ENCODE data around the gene CLCN6. TPM values are rescaled to one million over a fixed set of nuclear protein-coding genes. Genes with fewer than 3 reads are reported as not detected.

CLCN6 gene
- total and polyA plus RNA-seq, 2 donors (not counting 1 experiment from before 2014, with no cell fraction given), result 35.0 to 99.8 TPM

- DNase-seq, result no peak
- peaks cover 0 to 9% (median 0%) of the 10 kb centered on the region in 4 experiments for H3K27me3 ChIP-seq (replicated peaks in 1 of 4; ENCODE audit: control extremely low read depth in 1 of 4, control insufficient read depth in 3 of 4, insufficient read depth in 4 of 4, low read length in 3 of 4)
- Mint-ChIP-seq H3K27me3 (peaks cover 8% of the 10 kb centered on the region), H3K27ac (no peak overlapping the region), H3K4me3 (no peak overlapping the region), H3K9me3 (ENCODE audit: insufficient read depth) (no peaks in the 10 kb centered on the region), H3K4me1 (no peaks in the 10 kb centered on the region)
- H3K36me3 ChIP-seq (replicated peaks in 1 of 2; ENCODE audit: control extremely low read depth in 1 of 2, control insufficient read depth in 1 of 2, extremely low read depth in 1 of 2, insufficient read depth in 2 of 2, low read length in 1 of 2), result no peaks in the 10 kb centered on the region
- TF ChIP-seq CTCF (IDR thresholded peaks at IDR 0.05), result no peak
- no peak for TF ChIP-seq EZH2 (IDR thresholded peaks at IDR 0.05; ENCODE audit: borderline replicate concordance, insufficient read depth, low read depth, low read length, poor library complexity, severe bottlenecking)
- H3K27ac ChIP-seq (ENCODE audit: low read length in 2 of 2), result no peak overlapping the region
- ATAC-seq (ENCODE audit: low read depth), result no peak
- POLR2A ChIA-PET, result no interaction called here
- H3K4me3 ChIP-seq (ENCODE audit: control extremely low read depth in 1 of 5, extremely low read depth in 1 of 5, insufficient read depth in 1 of 5, low read depth in 2 of 5, low read length in 4 of 5), result no peak overlapping the region
- H3K9me3 ChIP-seq (ENCODE audit: control extremely low read depth in 1 of 3, control insufficient read depth in 2 of 3, insufficient read depth in 1 of 3, low read length in 2 of 3), result no peaks in the 10 kb centered on the region
- no peaks in the 10 kb centered on the region for H4K20me1 ChIP-seq (ENCODE audit: control insufficient read depth, insufficient read depth, low read length, poor library complexity, severe bottlenecking)
- 81% methylated on average over 3 of the region's 5 CpGs for WGBS (ENCODE audit: insufficient coverage)
- intact Hi-C loops (cut with micrococcal nuclease), result no loop called here
- H3K79me2 ChIP-seq (ENCODE audit: control insufficient read depth, insufficient read depth, low read length), result no peaks in the 10 kb centered on the region
- no peak overlapping the region for H2AFZ ChIP-seq (ENCODE audit: insufficient read depth, low read depth, low read length, poor library complexity, severe bottlenecking)
- H3K4me1 ChIP-seq (ENCODE audit: control insufficient read depth in 2 of 2, insufficient read depth in 2 of 2, low read length in 2 of 2), result no peaks in the 10 kb centered on the region
- CTCF ChIA-PET, result interaction anchor here (1.0 to 1.1 kb wide), 2 partner anchors 24 to 32 kb away, joined by 3 read pairs; no protein-coding TSS in a partner anchor
- no peak overlapping the region for H3K9ac ChIP-seq (ENCODE audit: low read length)
- H3K4me2 ChIP-seq (replicated peaks; ENCODE audit: low read depth, low read length, poor library complexity, severe bottlenecking), result no peak overlapping the region
These were observed 63.7 kb downstream of the CLCN6 start for GRCh38 chr1:11869650-11870207.

GRCh38 chr1:11872545-11872944 is 66.6 kb downstream of the CLCN6 start:
- Histone ChIP-seq H3K79me2 (ENCODE audit: control insufficient read depth, insufficient read depth, low read length) (no peaks in the 10 kb centered on the region), H4K20me1 (ENCODE audit: control insufficient read depth, insufficient read depth, low read length, poor library complexity, severe bottlenecking) (no peaks in the 10 kb centered on the region), H3K36me3 (replicated peaks in 1 of 2; ENCODE audit: control extremely low read depth in 1 of 2, control insufficient read depth in 1 of 2, extremely low read depth in 1 of 2, insufficient read depth in 2 of 2, low read length in 1 of 2) (no peaks in the 10 kb centered on the region), H3K9me3 (ENCODE audit: control extremely low read depth in 1 of 3, control insufficient read depth in 2 of 3, insufficient read depth in 1 of 3, low read length in 2 of 3) (no peaks in the 10 kb centered on the region), H3K9ac (ENCODE audit: low read length) (no peak overlapping the region), H3K4me2 (replicated peaks; ENCODE audit: low read depth, low read length, poor library complexity, severe bottlenecking) (no peak overlapping the region), H3K27ac (ENCODE audit: low read length in 2 of 2) (no peak overlapping the region), H3K4me1 (ENCODE audit: control insufficient read depth in 2 of 2, insufficient read depth in 2 of 2, low read length in 2 of 2) (no peaks in the 10 kb centered on the region), H3K4me3 (ENCODE audit: control extremely low read depth in 1 of 5, extremely low read depth in 1 of 5, insufficient read depth in 1 of 5, low read depth in 2 of 5, low read length in 4 of 5) (no peak overlapping the region), H3K27me3 (replicated peaks in 1 of 4; ENCODE audit: control extremely low read depth in 1 of 4, control insufficient read depth in 3 of 4, insufficient read depth in 4 of 4, low read length in 3 of 4) (peaks cover 0 to 16% (median 0%) of the 10 kb centered on the region in 4 experiments), H2AFZ (ENCODE audit: insufficient read depth, low read depth, low read length, poor library complexity, severe bottlenecking) (no peak overlapping the region)
- DNase-seq (no peak), ATAC-seq (ENCODE audit: low read depth) (no peak)
- no peak overlapping the region for H3K4me3 Mint-ChIP-seq
- WGBS (ENCODE audit: insufficient coverage), result 47% methylated on average over 4 of the region's 7 CpGs
- H3K27ac Mint-ChIP-seq, result no peak overlapping the region
- intact Hi-C loops (cut with micrococcal nuclease), result no loop called here
- H3K27me3 Mint-ChIP-seq, result peaks cover 18% of the 10 kb centered on the region
- no peaks in the 10 kb centered on the region for H3K4me1 Mint-ChIP-seq
- H3K9me3 Mint-ChIP-seq (ENCODE audit: insufficient read depth), result no peaks in the 10 kb centered on the region
- ChIA-PET POLR2A (no interaction called here), CTCF (interaction anchor here (1.2 to 1.3 kb wide), 2 partner anchors 11 to 18 kb away, joined by 3 to 5 read pairs; no protein-coding TSS in a partner anchor)
- TF ChIP-seq CTCF (IDR thresholded peaks at IDR 0.05) (no peak), EZH2 (IDR thresholded peaks at IDR 0.05; ENCODE audit: borderline replicate concordance, insufficient read depth, low read depth, low read length, poor library complexity, severe bottlenecking) (no peak)

Measured in B cell (primary cell).